HUES48 (cell line): ENCODE results near the gene KRTAP12-4.
"Not testable (repeated sequence)": the region's sequence is repeated elsewhere in the genome, so short reads cannot be mapped to it uniquely, and the experiment has no call there.

Experiments used
- H3K27ac ChIP-seq: one replicate; pipeline ENCODE4 v1.7.0; 2013; ENCODE audit warnings: low read depth, low read length, inconsistent platforms
- H3K27me3 ChIP-seq: 2 replicates; pipeline ENCODE4 v1.6.1; 2013; ENCODE audit warnings: mild to moderate bottlenecking, low read length; ENCODE audit not compliant: control insufficient read depth, insufficient read depth
- H3K36me3 ChIP-seq: 2 replicates; pipeline ENCODE4 v1.6.1; 2013; ENCODE audit warnings: low read length; ENCODE audit not compliant: control insufficient read depth, insufficient read depth
- H3K4me1 ChIP-seq: 2 replicates; pipeline ENCODE4 v1.6.1; 2013; ENCODE audit warnings: mild to moderate bottlenecking, low read length; ENCODE audit not compliant: control insufficient read depth, insufficient read depth
- H3K4me3 ChIP-seq: 2 replicates; pipeline ENCODE4 v1.5.1; 2013; ENCODE audit warnings: mild to moderate bottlenecking, low read depth, low read length
- H3K9ac ChIP-seq: 2 replicates; pipeline ENCODE4 v1.6.1; 2013; ENCODE audit warnings: mild to moderate bottlenecking, low read depth, low read length, moderate library complexity
- H3K9me3 ChIP-seq: 2 replicates; pipeline ENCODE4 v1.6.1; 2013; ENCODE audit warnings: low read length; ENCODE audit not compliant: control insufficient read depth, insufficient read depth

Gene KRTAP12-4

GRCh38 chr21:44638506-44639330 is 15.7 kb downstream of the KRTAP12-4 start:
- not testable (repeated sequence) for H3K27me3 ChIP-seq, H3K4me1 ChIP-seq, H3K9me3 ChIP-seq, H3K27ac ChIP-seq, H3K36me3 ChIP-seq, H3K4me3 ChIP-seq, H3K9ac ChIP-seq

GRCh38 chr21:44637851-44638348 is 16.6 kb downstream of the KRTAP12-4 start:
- H3K36me3 ChIP-seq, H3K4me3 ChIP-seq, H3K9me3 ChIP-seq, H3K4me1 ChIP-seq, H3K27me3 ChIP-seq, H3K9ac ChIP-seq, H3K27ac ChIP-seq: not testable (repeated sequence)

- Histone ChIP-seq H3K9ac (no peak within 1 kb of the TSS), H3K27me3 (no peaks in the 10 kb centered on the region)
These were observed 17.2 kb downstream of the KRTAP12-4 start, which contains the start of gene KRTAP10-10 for GRCh38 chr21:44637018-44637850. Gene KRTAP10-10, plus strand, starts transcription at chr21:44637356. Its CDS starts 62 bp downstream, at chr21:44637418.

GRCh38 chr21:44636209-44637017 is 18.0 kb downstream of the KRTAP12-4 start:
- H3K36me3 ChIP-seq = no peaks in the 10 kb centered on the region
- H3K4me1 ChIP-seq = no peaks in the 10 kb centered on the region

More at GRCh38 chr21:44637018-44637850, 17.2 kb downstream of the KRTAP12-4 start, which contains the start of gene KRTAP10-10:
- no peaks in the 10 kb centered on the region for H3K9me3 ChIP-seq
- no peak within 1 kb of the TSS for H3K4me3 ChIP-seq
- H3K36me3 ChIP-seq = no peaks in the 10 kb centered on the region
- no peaks in the 10 kb centered on the region for H3K4me1 ChIP-seq
- no peak within 1 kb of the TSS for H3K27ac ChIP-seq

GRCh38 chr21:44632067-44632466 is 22.4 kb downstream of the KRTAP12-4 start:
- Histone ChIP-seq H3K36me3 (no peaks in the 10 kb centered on the region), H3K27me3 (no peaks in the 10 kb centered on the region), H3K27ac (no peak overlapping the region), H3K9me3 (no peaks in the 10 kb centered on the region), H3K9ac (no peak overlapping the region), H3K4me3 (no peak overlapping the region), H3K4me1 (no peaks in the 10 kb centered on the region)

More at GRCh38 chr21:44636209-44637017, 18.0 kb downstream of the KRTAP12-4 start:
- H3K4me3 ChIP-seq = no peak overlapping the region
- no peaks in the 10 kb centered on the region for H3K27me3 ChIP-seq
- H3K9ac ChIP-seq = no peak overlapping the region
- no peaks in the 10 kb centered on the region for H3K9me3 ChIP-seq
- H3K27ac ChIP-seq = no peak overlapping the region

- H3K27ac ChIP-seq = no peak overlapping the region
- H3K4me1 ChIP-seq = no peaks in the 10 kb centered on the region
- H3K27me3 ChIP-seq = no peaks in the 10 kb centered on the region
- H3K36me3 ChIP-seq = no peaks in the 10 kb centered on the region
- no peaks in the 10 kb centered on the region for H3K9me3 ChIP-seq
- no peak overlapping the region for H3K4me3 ChIP-seq
- no peak overlapping the region for H3K9ac ChIP-seq
These were observed 24.0 kb downstream of the KRTAP12-4 start for GRCh38 chr21:44630440-44630839.

- no peak overlapping the region for H3K27ac ChIP-seq
- no peaks in the 10 kb centered on the region for H3K4me1 ChIP-seq
- H3K4me3 ChIP-seq = no peak overlapping the region
- H3K27me3 ChIP-seq = no peaks in the 10 kb centered on the region
- H3K9ac ChIP-seq = no peak overlapping the region
- no peaks in the 10 kb centered on the region for H3K36me3 ChIP-seq
- H3K9me3 ChIP-seq = peaks cover 10% of the 10 kb centered on the region
These were observed 25.6 kb downstream of the KRTAP12-4 start for GRCh38 chr21:44628707-44629391.

- H3K4me3 ChIP-seq, H3K27me3 ChIP-seq, H3K9ac ChIP-seq, H3K27ac ChIP-seq, H3K4me1 ChIP-seq, H3K36me3 ChIP-seq: not testable (repeated sequence)
- peaks cover 20% of the 10 kb centered on the region for H3K9me3 ChIP-seq
These were observed 26.6 kb downstream of the KRTAP12-4 start for GRCh38 chr21:44627831-44628233.

- H3K27ac ChIP-seq, H3K4me1 ChIP-seq, H3K36me3 ChIP-seq, H3K27me3 ChIP-seq, H3K4me3 ChIP-seq, H3K9ac ChIP-seq: not testable (repeated sequence)
- peaks cover 24% of the 10 kb centered on the region for H3K9me3 ChIP-seq
These were observed 27.2 kb downstream of the KRTAP12-4 start for GRCh38 chr21:44627181-44627822.

- H3K9me3 ChIP-seq = peaks cover 25% of the 10 kb centered on the region
These were observed 27.8 kb downstream of the KRTAP12-4 start, which contains the start of gene KRTAP10-9 for GRCh38 chr21:44626673-44627143. Gene KRTAP10-9, plus strand, starts transcription at chr21:44627093. Its CDS starts 79 bp downstream, at chr21:44627172.

More at GRCh38 chr21:44626673-44627143, 27.8 kb downstream of the KRTAP12-4 start, which contains the start of gene KRTAP10-9:
- Histone ChIP-seq H3K4me1 (no peaks in the 10 kb centered on the region), H3K27me3 (no peaks in the 10 kb centered on the region), H3K4me3 (no peak within 1 kb of the TSS), H3K36me3 (no peaks in the 10 kb centered on the region), H3K27ac (no peak within 1 kb of the TSS), H3K9ac (no peak within 1 kb of the TSS)
